GM23338 (cell line): ENCODE results near the gene UPK2. TPM values are rescaled to one million over a fixed set of nuclear protein-coding genes. Genes with fewer than 3 reads are reported as not detected.

Experiments
- ATAC-seq: fragments of 200-7000 bp; cut with Tn5 transposase; 3 replicates; pipeline ENCODE4 v1.9.1; 2020
- DNase-seq: peaks from one replicate; pipeline ENCODE4 v3.0.0-alpha.2; 2015; ENCODE audit warnings: low spot score
- H2AFZ ChIP-seq: fragments of 200-600 bp; sonication (generic); 2 replicates; pipeline ENCODE4 v1.8.0; 2016; ENCODE audit warnings: antibody characterized with exemption, mild to moderate bottlenecking, moderate library complexity
- H3F3A ChIP-seq: fragments of 200-600 bp; sonication (generic); replicated peaks from 2 replicates; pipeline ENCODE4 v1.8.0; 2017; ENCODE audit warnings: antibody characterized with exemption, mixed run types, low read depth
- H3K27ac ChIP-seq: fragments of 200-600 bp; sonication (generic); 2 replicates; pipeline ENCODE4 v1.6.1; 2016; ENCODE audit warnings: low read depth
- H3K27me3 ChIP-seq: fragments of 200-600 bp; sonication (generic); 2 replicates; pipeline ENCODE4 v1.8.0; 2016; ENCODE audit warnings: mild to moderate bottlenecking, mixed run types, moderate library complexity; ENCODE audit not compliant: insufficient read depth
- H3K36me3 ChIP-seq: fragments of 200-600 bp; sonication (generic); 2 replicates; pipeline ENCODE4 v1.8.0; 2016; ENCODE audit warnings: mild to moderate bottlenecking; ENCODE audit not compliant: insufficient read depth
- H3K4me1 ChIP-seq: fragments of 200-600 bp; sonication (generic); 2 replicates; pipeline ENCODE4 v1.8.0; 2016; ENCODE audit warnings: mild to moderate bottlenecking, moderate library complexity; ENCODE audit not compliant: insufficient read depth
- H3K4me2 ChIP-seq: fragments of 200-600 bp; sonication (generic); 2 replicates; pipeline ENCODE4 v1.7.1; 2017; ENCODE audit warnings: mixed run types
- H3K4me3 ChIP-seq: fragments of 200-600 bp; sonication (generic); 2 replicates; pipeline ENCODE4 v1.6.1; 2016; ENCODE audit warnings: mixed run types
- H3K79me2 ChIP-seq: fragments of 200-600 bp; sonication (generic); replicated peaks from 2 replicates; pipeline ENCODE4 v1.8.0; 2017; ENCODE audit warnings: mild to moderate bottlenecking; ENCODE audit not compliant: insufficient read depth
- H3K9me2 ChIP-seq: fragments of 200-600 bp; sonication (generic); 2 replicates; pipeline ENCODE4 v1.8.0; 2017; ENCODE audit not compliant: insufficient read depth
- H4K20me1 ChIP-seq: fragments of 200-600 bp; sonication (generic); replicated peaks from 2 replicates; pipeline ENCODE4 v1.8.0; 2017; ENCODE audit warnings: mild to moderate bottlenecking; ENCODE audit not compliant: insufficient read depth
- H3K27ac Mint-ChIP-seq: 2 replicates; pipeline ENCODE4 v1.8.0; 2020; ENCODE audit warnings: inconsistent platforms, mild to moderate bottlenecking, moderate library complexity, mixed read lengths
- H3K27me3 Mint-ChIP-seq: 3 replicates; pipeline ENCODE4 v1.8.0; 2022; ENCODE audit warnings: low read depth, mild to moderate bottlenecking, moderate library complexity, mixed read lengths, inconsistent platforms; ENCODE audit not compliant: insufficient read depth, poor library complexity
- H3K36me3 Mint-ChIP-seq: 3 replicates; pipeline ENCODE4 v1.8.0; 2021; ENCODE audit warnings: low read depth, mild to moderate bottlenecking, inconsistent platforms, moderate library complexity, mixed read lengths
- H3K4me1 Mint-ChIP-seq: 3 replicates; pipeline ENCODE4 v1.8.0; 2020; ENCODE audit warnings: mild to moderate bottlenecking, inconsistent platforms, mixed read lengths
- H3K4me3 Mint-ChIP-seq: 3 replicates; pipeline ENCODE4 v1.8.0; 2021; ENCODE audit warnings: moderate library complexity, mild to moderate bottlenecking, inconsistent platforms, mixed read lengths
- H3K9me3 Mint-ChIP-seq: 3 replicates; pipeline ENCODE4 v1.8.0; 2020; ENCODE audit warnings: moderate library complexity, mild to moderate bottlenecking, inconsistent platforms, mixed read lengths
- CTCF ChIP-seq, 2 experiments: fragments of 200-600 bp in 1 of 2; sonication (generic) in 1 of 2; conservative IDR thresholded peaks; 2 replicates each; pipeline versions ENCODE4 v1.5.1 to v1.6.1; 2016 to 2017; ENCODE audit warnings: antibody characterized with exemption in 2 of 2, low read depth in 2 of 2, mild to moderate bottlenecking in 2 of 2, moderate library complexity in 1 of 2
- ZNF462 ChIP-seq: fragments of 250-450 bp; sonication (Bioruptor Pico); IDR thresholded peaks from 2 replicates; pipeline ENCODE4 v1.5.0; 2020; ENCODE audit warnings: mild to moderate bottlenecking, moderate library complexity
- long read RNA-seq: library from polyadenylated mRNA; unstranded; transcript quantifications from one replicate; pipeline ENCODE4 v2.0.0, GENCODE V29; 2020; ENCODE audit not compliant: unreplicated experiment
- polyA plus RNA-seq: library from polyadenylated mRNA; unstranded; fragments of >200 nt; fragmentation: Nextera tagmentation; extraction: Ambion mirVana; gene quantifications from 2 replicates; pipeline ENCODE4 v1.2.1, GENCODE V29; 2016
- total RNA-seq: library from RNA; depleted of rRNA; stranded (reverse); fragments of >200 nt; shearing (Covaris generic); gene quantifications from 2 replicates; pipeline ENCODE4 v1.2.3, GENCODE V29; 2014; rRNA removed

The UPK2 gene
- total RNA-seq (not detected in 2 replicates), polyA plus RNA-seq (0.74 and 1.4 TPM in 2 replicates)
- long read RNA-seq = 0 reads

GRCh38 chr11:118956094-118956846, at the start of gene UPK2:
TSS of gene UPK2 (plus strand) at chr11:118956298. CDS start at chr11:118956351, 53 bp downstream.
- ATAC-seq = peak; percentile 96

More at GRCh38 chr11:118956094-118956846, at the start of gene UPK2:
- no peak within 1 kb of the TSS for H3K4me3 ChIP-seq
- no peaks in the 10 kb centered on the region for H3K4me1 ChIP-seq
- TF ChIP-seq CTCF (conservative IDR thresholded peaks at IDR 0.05; ENCODE audit: low read depth in 2 of 2) = peak; percentile 90 to 99
- no peak for TF ChIP-seq ZNF462
- Mint-ChIP-seq H3K4me3 (no peak within 1 kb of the TSS; the same call in 2 of the 3 replicates), H3K4me1 (peaks cover 11% of the 10 kb centered on the region), H3K9me3 (no peaks in the 10 kb centered on the region), H3K36me3 (no peaks in the 10 kb centered on the region), H3K27me3 (peaks cover 18% of the 10 kb centered on the region), H3K27ac (no peak within 1 kb of the TSS)
- no peaks in the 10 kb centered on the region for H4K20me1 ChIP-seq
- H3K4me2 ChIP-seq = no peak within 1 kb of the TSS
- H3K79me2 ChIP-seq = no peaks in the 10 kb centered on the region
- H3F3A ChIP-seq = no peaks in the 10 kb centered on the region
- H3K27ac ChIP-seq = no peak within 1 kb of the TSS
- H3K36me3 ChIP-seq = no peaks in the 10 kb centered on the region
- H3K27me3 ChIP-seq = no peaks in the 10 kb centered on the region
- H3K9me2 ChIP-seq = no peaks in the 10 kb centered on the region
- DNase-seq = peak; percentile 94
- no peak within 1 kb of the TSS; the same call in 1 of the 2 replicates for H2AFZ ChIP-seq
